ENCODE measurements around the gene IRF2BP2.
A peak's percentile ranks its signal among the peaks of the same experiment; 100 is the strongest.
"Not testable (repeated sequence)": the region's sequence is repeated elsewhere in the genome, so short reads cannot be mapped to it uniquely, and the experiment has no call there.

IRF2BP2 gene

GRCh38 chr1:234610061-234610665, at the start of gene IRF2BP2:
Gene IRF2BP2, minus strand, starts transcription at chr1:234610178. Its CDS starts 684 bp downstream, at chr1:234609494.
- DNase-seq, result peak; percentile 88

GRCh38 chr1:234659538-234659937, 49.6 kb upstream of the IRF2BP2 start:
- peak; percentile 24 for DNase-seq

DNA sequence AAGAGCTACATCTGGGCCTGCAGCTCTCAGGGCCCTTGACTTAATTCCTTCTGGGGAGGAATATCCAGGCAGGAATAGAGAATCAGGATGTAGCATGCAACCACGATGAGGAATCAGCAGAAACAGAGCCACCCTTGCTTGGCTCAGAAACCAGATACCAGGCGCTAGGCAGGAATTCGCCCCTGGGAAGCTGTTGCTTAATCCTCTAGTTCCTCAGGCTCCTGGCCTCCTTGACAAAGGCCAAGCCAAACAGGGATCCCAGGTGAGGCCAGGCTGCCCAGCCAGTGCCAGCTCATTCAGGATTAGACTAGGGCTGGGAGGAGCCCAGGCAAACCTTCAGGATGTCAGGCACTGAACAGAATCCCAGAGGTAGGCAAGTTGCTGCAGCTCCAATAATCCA, 48.2 kb upstream of the IRF2BP2 start:
- no peak for DNase-seq

DNA sequence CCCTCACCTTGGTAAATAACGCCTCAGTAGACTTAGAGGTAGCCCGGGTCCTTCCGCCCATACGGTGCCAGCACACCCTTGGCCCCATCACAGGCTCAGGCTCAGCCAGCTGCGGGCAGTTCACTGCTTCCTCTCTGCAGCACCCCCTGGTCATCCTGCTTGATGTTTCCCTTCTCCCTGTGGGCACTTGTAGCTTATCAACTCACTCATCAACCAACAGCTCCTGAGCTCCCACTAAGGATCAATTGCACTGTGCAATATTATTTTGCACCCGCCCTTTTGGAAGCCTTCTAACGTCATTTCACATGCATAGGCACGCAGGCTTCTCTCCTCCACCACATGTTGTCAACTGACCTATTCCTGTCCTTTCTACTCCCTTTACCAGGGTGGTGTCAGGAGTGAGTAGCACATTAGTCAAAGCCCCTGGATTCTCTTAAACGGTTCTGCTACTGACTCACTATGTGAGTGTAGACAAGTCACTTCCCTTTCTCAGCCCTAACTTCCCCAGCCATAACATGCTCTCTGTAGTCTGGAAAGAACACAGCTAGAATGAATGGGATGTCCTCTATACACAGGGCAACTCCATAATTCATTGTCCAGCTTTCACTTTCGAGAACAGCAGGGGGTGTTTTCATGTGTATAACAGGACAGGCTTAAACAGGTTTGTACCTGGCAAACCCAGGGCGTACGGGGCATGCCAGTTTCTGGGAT, 47.1 kb upstream of the IRF2BP2 start:
- DNase-seq, result peak; percentile 72

DNA sequence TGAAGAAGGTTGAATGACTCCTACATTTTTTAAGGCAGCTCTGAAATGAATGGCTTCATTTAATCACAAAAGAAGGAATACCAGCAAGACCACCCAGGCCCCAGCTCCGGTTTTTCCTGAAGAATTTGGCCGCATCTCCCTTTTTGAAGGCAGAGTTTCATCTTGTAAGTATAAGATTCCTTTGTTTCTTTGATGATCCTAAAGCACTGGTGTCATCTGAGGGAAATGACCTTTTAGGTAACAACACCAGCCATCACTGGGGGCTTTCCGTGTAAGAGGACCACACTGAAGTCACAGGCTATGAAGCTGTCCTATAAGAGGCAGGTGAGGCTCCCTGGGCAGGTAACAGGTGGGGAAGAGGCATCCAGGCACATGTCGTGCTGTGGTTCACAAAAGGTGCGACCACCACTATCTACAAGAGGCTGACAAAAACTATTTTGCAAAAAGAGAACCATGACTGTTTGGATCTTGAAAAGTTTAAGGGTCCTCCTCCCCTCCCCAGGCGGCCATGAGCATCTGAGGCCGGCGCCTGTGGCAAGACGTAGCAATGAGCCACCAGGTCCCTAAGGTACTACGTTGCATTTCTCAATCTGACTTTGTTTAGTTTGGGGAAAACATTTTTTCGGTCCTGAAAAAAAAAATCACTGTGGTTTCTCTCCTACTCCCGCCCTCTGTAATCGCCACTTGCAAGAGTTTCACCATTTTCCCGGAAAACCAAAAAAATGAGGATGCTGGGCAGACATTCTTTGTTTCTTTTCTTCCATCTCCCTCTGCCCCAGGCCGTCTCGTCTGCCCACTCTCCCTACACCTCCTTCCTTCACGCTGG, 46.3 kb upstream of the IRF2BP2 start:
- no peak for DNase-seq

GRCh38 chr1:234655328-234656069, 45.5 kb upstream of the IRF2BP2 start:
- DNase-seq, result no peak

GRCh38 chr1:234654002-234654733, 44.2 kb upstream of the IRF2BP2 start:
- DNase-seq, result no peak

- DNase-seq, result no peak
These were observed 39.6 kb upstream of the IRF2BP2 start for GRCh38 chr1:234649432-234650081.

DNA sequence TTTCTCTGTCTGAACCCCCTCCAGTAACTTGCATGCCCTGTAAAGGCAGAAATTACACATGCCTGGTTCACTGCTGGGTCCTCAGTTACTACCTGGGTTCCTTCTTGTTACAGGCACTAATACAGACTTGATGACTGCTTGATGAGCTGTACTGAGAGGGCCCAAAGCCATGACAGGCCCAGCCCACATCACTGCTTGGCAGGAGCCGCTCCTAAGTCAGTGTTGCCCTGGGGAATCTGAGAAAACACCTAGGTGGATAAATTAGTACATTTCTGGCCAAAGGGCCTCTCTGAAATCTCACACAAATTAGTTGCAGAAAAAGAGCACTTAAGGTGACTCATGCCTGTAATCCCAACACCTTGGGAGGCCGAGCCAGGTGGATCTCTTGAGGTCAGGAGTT, 37.8 kb upstream of the IRF2BP2 start:
- DNase-seq, result no peak

DNA sequence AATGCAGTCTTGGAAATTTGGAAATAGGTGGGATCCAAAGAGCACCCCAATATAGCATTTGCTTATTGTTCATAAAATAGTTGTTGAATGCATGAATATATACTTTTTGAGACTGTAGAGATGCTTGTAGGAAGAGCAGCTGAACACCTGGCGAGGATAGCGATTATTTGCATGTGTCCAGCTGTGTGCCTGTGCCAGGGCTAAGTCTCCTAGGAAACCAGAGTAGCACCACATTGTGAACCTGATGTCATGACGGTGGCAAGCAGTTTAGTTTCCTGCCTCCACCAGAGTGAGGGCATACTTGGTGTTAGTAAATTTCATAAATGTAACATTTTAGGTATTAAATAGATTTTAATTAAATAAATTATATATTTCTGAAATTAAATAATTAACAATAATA, 37.3 kb upstream of the IRF2BP2 start:
- DNase-seq, result no peak

DNA sequence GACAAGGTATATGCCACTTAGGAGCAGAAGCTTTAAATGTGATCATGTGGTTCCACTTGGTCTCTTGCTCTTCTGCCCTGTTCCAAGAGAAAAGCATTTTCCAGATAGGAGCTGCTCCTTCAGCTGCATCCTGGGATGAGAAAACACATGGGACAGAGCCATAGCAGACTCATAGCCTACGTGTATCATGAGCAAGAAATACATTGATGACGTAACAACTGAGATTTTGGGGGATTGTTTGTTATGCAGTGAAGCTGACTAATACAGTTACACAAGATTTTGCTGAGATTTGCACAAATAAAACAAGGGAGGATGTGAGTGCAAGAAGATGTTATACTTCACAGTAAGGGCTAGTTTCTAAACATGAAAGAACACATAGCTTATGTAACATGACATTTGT, 36.0 kb upstream of the IRF2BP2 start:
- DNase-seq, result no peak

DNA sequence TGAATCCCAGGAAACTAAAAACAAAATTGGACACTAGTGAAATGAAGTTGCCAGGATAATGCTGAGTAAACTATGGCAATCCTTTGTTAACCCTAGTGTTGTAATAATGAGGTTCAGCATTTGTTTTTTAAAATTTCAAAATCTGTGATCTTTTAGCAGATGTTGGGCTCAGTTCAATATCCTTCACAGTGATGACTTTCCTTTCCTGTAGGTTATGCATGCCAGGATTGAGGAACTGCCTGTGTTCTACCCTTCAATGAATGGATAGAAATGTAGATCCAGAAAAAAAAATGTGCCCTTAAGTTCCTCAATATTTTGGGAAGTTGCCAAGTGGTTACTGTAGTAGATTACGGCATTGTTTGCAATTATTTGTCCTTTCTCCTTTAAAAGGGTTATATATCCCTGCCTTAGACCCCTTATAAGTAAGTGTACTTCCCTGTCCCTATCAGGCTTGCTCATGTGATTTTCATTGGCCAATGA, 35.5 kb upstream of the IRF2BP2 start:
- DNase-seq, result no peak

DNA sequence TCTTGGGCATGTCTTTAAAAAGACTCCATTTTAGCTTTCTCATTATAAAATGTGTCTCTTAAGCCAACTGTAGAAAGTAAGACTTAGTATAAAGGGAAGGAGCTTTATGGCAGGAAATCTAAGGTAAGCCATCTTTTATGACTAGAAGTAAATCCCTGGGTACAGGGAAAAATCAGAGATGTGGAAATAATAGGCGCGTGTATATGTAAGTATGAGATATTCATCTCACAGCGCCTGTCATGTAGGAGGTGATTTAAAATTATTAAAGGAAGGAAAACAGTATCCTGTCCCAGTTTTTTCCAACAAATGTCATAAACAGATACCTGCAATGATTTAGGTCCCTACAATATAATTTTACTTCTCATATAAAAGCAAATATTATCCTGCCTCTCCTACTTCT, 35.0 kb upstream of the IRF2BP2 start:
- DNase-seq, result no peak

- no peak for DNase-seq
These were observed 33.8 kb upstream of the IRF2BP2 start for GRCh38 chr1:234643850-234644134.

DNA sequence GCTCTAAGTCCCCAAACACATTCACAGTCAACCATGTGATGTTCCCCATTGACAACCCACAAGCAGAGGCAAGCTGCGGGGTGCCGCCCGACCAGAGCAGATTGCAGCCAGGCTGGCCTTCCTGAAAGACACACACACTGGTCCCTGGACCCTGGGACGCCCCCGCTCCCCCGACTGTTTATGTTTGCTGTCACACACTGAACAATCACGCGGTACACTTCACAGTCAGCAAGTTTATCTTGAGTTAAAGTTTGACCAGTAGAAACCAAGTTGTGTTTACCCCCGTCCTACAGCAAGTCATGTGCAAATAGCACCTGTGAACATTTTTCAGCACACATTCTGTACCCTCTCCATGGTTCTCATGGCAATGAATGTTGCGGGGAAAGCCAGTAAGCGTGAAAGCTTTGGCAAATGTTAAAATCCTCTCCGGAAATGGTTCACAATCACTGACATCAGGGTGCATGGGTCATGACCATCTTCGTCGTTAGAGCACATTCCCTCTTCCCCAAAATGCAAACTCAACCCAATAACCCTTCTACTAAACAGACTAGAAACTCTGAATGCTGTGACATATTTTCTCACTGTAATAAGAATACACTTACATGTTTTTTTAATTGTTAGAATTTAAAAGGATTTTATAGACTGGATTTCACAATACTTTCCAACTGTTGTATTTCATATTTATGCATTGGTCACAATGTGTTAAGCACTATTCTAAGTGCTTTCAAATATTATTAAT, 33.3 kb upstream of the IRF2BP2 start:
- DNase-seq, result no peak

DNA sequence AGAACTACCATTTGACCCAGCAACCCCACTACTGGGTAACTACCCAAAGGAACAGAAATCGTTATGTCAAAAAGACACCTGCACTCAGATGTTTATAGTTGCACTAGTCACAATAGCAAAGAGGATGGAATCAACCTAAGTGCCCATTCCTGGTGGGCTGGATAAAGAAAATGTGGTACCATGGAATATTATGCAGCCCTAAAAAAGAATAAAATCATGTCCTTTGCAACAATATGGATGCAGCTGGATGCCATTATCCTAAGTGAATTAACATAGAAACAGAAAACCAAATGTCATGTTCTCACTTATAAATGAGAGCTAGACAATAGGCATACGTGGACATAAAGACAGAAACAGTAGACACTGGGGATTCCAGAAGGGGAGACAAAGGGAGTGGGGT, 32.5 kb upstream of the IRF2BP2 start:
- DNase-seq, result no peak

- no peak for DNase-seq
These were observed 30.0 kb upstream of the IRF2BP2 start for GRCh38 chr1:234639961-234640360.

DNA sequence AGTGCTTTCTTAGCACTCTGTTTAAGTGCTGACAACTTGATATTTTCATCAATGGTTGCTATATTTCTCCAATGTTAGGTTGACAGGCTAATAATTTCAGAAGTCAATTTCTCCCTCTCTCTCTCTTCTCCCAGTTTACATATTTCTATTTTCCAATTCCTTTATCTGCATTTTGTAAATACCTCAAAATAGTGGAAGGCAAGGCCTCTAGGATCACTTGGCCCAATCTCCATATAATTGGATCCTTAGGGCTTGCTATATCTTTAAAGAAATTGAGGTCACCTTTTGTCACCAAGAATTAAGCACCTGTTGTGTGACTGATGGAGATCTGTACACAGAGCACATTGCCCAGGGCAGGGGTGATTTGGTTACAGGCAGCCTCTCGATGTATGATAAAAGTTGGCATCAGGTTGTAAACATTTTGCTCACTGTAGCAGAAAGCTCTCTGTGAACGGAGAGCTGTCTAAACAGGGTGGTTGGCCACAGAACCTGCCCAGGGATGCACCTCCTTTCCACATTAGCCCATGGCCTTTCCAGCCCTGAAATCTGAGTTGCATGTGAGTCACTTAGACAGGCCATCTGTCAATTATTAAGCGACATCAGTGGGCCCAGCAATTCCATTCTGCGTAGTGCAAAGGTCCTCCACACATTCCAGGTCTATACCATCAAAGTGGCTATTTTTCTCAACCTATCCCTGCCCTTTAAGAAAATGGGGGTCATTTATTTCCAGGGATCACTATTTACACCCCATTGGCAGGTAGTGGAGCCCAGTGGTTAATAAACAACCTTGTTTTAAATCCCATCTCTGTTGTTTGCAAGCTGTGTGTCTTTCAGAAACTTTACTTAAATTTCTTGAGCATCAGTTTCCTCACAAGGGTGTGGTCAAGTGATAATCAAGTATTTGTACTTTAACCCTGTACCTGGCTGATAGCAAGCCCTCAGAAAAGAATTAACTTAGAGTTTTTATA, 29.1 kb upstream of the IRF2BP2 start:
- DNase-seq, result no peak

- not testable (repeated sequence) for DNase-seq
These were observed 24.9 kb upstream of the IRF2BP2 start for GRCh38 chr1:234634922-234635321.

- DNase-seq, result no peak
These were observed 24.4 kb upstream of the IRF2BP2 start for GRCh38 chr1:234634387-234634786.

All from CD4-positive, alpha-beta T cell treated with Interferon gamma for 1 hour (primary cell).